DND-41 (cell line): ENCODE data around the gene KRTAP21-2.

Experiments
- CTCF ChIP-seq: IDR thresholded peaks from 2 replicates; pipeline ENCODE4 v1.5.1; 2012; ENCODE audit warnings: borderline replicate concordance, low read length, moderate library complexity, mild to moderate bottlenecking; ENCODE audit not compliant: poor library complexity, severe bottlenecking; ENCODE audit errors: extremely low read depth
- EZH2 ChIP-seq: IDR thresholded peaks from 3 replicates; pipeline ENCODE4 v1.6.1; 2012; ENCODE audit warnings: borderline replicate concordance, low read depth, mild to moderate bottlenecking, moderate library complexity, low read length, inconsistent platforms; ENCODE audit not compliant: severe bottlenecking

DNA sequence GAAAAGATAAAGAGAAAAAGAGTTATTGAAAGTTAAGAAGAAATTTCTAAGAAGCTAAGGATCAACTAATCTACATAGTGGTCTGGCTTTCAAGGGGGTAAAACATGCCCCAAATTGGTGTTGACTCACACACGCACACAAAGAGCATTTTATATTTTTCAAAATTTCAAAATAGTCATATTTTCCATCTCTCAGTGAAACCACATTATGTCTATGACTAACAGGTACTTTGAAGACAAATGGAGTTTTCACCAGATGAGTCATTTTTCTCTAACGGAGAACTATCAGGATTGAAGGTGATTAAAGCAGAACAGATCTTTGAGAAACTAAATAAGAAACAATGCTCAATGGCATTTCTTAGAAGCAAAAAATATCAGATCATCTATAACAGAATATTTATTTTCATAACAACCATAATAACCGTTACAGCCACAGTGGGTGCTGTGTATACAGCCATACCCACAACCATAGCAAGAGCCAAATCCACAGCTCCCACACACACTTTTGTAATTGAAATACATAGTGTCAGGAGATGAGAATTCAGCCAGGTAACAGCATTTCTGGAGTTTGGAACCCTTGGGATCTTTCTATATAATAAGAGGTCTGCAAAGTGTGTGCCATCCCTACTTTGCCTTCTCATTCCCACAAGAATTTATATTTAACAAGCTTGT lies 28.7 kb downstream of the KRTAP21-2 start, which contains the start of gene KRTAP21-3:
- TF ChIP-seq CTCF (no peak), EZH2 (no peak)
